ENCODE measurements around the gene SCYGR8. TPM values are rescaled to one million over a fixed set of nuclear protein-coding genes. Genes with fewer than 3 reads are reported as not detected.

The SCYGR8 gene
- total and polyA plus RNA-seq, 2 donors (not counting 3 experiments of a cell fraction or from before 2014, with no cell fraction given), result not detected

DNA sequence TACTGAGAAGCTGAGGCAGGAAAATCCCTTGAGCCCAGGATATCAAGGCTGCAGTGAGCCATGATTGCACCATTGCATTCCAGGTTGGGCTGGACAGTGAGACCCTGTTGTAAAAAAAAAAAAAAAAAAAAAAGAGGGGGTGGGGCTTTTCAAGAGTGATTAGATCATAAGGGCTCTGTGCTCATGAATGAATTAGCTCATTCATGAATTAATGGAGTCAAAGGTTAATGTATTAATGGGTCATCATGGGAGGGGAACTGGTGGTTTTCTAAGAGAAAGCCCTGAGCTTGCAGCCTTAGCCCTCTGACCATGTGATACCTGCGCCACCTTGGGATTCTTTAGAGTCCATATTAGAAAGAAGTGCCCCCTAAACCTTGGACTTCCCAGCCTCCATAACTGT is 32.4 kb upstream of the SCYGR8 start:
- Histone ChIP-seq H3K79me2 (ENCODE audit: control insufficient read depth, insufficient read depth, low read length) (no peaks in the 10 kb centered on the region), H3K4me3 (replicated peaks in 1 of 3; ENCODE audit: insufficient read depth in 1 of 3, low read depth in 1 of 3, low read length in 3 of 3) (no peak overlapping the region), H3K4me2 (ENCODE audit: insufficient read depth, low read length) (no peak overlapping the region), H3K9me3 (replicated peaks; ENCODE audit: control insufficient read depth, insufficient read depth, low read length) (no peaks in the 10 kb centered on the region), H3K27ac (ENCODE audit: insufficient read depth, low read depth, low read length) (no peak overlapping the region), H3K4me1 (ENCODE audit: control insufficient read depth, extremely low read depth, insufficient read depth, low read length) (no peaks in the 10 kb centered on the region), H3K9me1 (replicated peaks; ENCODE audit: control insufficient read depth, extremely low read depth, insufficient read depth, low read length) (no peaks in the 10 kb centered on the region), H3K9ac (replicated peaks; ENCODE audit: extremely low read depth, insufficient read depth, low read length) (no peak overlapping the region), H3K36me3 (ENCODE audit: control insufficient read depth in 2 of 2, extremely low read depth in 1 of 2, insufficient read depth in 2 of 2, low read length in 2 of 2) (no peaks in the 10 kb centered on the region), H3K27me3 (ENCODE audit: control insufficient read depth in 2 of 2, insufficient read depth in 2 of 2, low read length in 2 of 2) (peaks cover 0 to 2% of the 10 kb centered on the region in 2 experiments), H4K20me1 (replicated peaks; ENCODE audit: control insufficient read depth, extremely low read depth, insufficient read depth, low read length) (no peaks in the 10 kb centered on the region), H2AFZ (ENCODE audit: low read depth, low read length) (no peak overlapping the region)
- DNase-seq (ENCODE audit: low read depth, low spot score) (no peak), FAIRE-seq (no peak)
- no peak for TF ChIP-seq EZH2 (IDR thresholded peaks at IDR 0.05; ENCODE audit: borderline replicate concordance, low read depth, low read length, severe bottlenecking)
- no peak for TF ChIP-seq MYC (IDR thresholded peaks at IDR 0.05; ENCODE audit: low read depth, low read length)
- no peak for TF ChIP-seq GATA2 (IDR thresholded peaks at IDR 0.05; ENCODE audit: insufficient read depth, insufficient read length, low read depth, low read length)
- TF ChIP-seq POLR2A (IDR thresholded peaks at IDR 0.05; ENCODE audit: low read depth, low read length), result no peak
- TF ChIP-seq JUN (IDR thresholded peaks at IDR 0.05; ENCODE audit: borderline replicate concordance, insufficient read depth, insufficient read length, low read depth), result no peak
- no peak for TF ChIP-seq POLR2AphosphoS5 (IDR thresholded peaks at IDR 0.05; ENCODE audit: insufficient read depth, low read depth, low read length)
- TF ChIP-seq, protein P1, sequence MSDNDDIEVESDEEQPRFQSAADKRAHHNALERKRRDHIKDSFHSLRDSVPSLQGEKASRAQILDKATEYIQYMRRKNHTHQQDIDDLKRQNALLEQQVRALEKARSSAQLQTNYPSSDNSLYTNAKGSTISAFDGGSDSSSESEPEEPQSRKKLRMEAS (IDR thresholded peaks at IDR 0.05; ENCODE audit: insufficient read depth, insufficient read length), result no peak
- TF ChIP-seq, protein P2, sequence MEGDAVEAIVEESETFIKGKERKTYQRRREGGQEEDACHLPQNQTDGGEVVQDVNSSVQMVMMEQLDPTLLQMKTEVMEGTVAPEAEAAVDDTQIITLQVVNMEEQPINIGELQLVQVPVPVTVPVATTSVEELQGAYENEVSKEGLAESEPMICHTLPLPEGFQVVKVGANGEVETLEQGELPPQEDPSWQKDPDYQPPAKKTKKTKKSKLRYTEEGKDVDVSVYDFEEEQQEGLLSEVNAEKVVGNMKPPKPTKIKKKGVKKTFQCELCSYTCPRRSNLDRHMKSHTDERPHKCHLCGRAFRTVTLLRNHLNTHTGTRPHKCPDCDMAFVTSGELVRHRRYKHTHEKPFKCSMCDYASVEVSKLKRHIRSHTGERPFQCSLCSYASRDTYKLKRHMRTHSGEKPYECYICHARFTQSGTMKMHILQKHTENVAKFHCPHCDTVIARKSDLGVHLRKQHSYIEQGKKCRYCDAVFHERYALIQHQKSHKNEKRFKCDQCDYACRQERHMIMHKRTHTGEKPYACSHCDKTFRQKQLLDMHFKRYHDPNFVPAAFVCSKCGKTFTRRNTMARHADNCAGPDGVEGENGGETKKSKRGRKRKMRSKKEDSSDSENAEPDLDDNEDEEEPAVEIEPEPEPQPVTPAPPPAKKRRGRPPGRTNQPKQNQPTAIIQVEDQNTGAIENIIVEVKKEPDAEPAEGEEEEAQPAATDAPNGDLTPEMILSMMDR (IDR thresholded peaks at IDR 0.05; ENCODE audit: extremely low read depth in 1 of 2, insufficient read depth in 1 of 2, low read depth in 1 of 2, low read length in 2 of 2), result no peak
- no peak for TF ChIP-seq FOS (IDR thresholded peaks at IDR 0.05; ENCODE audit: borderline replicate concordance, insufficient read depth, low read length)
- dilution Hi-C loops (cut with MboI; ENCODE audit: extremely low pct_ligation_motif_present, low sequenced_read_pairs) (no loop called here), intact Hi-C loops (cut with micrococcal nuclease) (no loop called here)
- POLR2A ChIA-PET, result no interaction called here
- no TSS peak for BruUV-seq (replicated peaks)
- CTCF ChIA-PET, result interaction anchor here (1.3 kb wide), 1 partner anchor 177 kb away, joined by 4 read pairs; no protein-coding TSS in a partner anchor

Data from endothelial cell of umbilical vein (primary cell).